ENCODE measurements around the gene CNOT8. TPM values are rescaled to one million over a fixed set of nuclear protein-coding genes. Genes with fewer than 3 reads are reported as not detected.

CNOT8 gene
- total and polyA plus RNA-seq, 2 of the 4 experiments (the other 2 are of a cell fraction): 41.4 to 49.1 TPM

DNA sequence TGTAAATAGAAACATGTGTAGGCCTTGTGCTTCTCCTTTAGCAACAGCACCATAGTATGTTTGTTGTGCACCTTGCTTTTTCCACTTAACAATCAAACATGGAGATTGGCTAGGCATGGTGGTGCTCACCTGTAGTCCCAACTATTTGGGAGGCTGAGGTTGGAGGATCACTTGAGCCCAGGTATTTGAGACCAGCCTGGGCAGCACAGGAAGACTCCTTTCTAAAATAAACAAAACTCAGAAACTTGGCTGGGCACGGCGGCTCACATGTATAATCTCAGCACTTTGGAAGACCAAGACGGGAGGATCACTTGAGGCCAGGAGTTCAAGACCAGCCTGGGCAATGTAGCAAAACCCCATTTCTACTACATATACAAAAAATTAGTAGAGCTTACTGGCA lies 7.1 kb upstream of the CNOT8 start:
- Histone ChIP-seq H4K5ac (ENCODE audit: low read depth, low read length) (peak overlapping the region; percentile 81), H3K36me3 (ENCODE audit: control insufficient read depth, insufficient read depth, low read length) (no peaks in the 10 kb centered on the region), H3K27ac (ENCODE audit: insufficient read depth, low read length) (peak overlapping the region; percentile 45; the same call in 1 of the 2 replicates), H3K9me3 (ENCODE audit: control insufficient read depth, insufficient read depth, low read length) (no peaks in the 10 kb centered on the region), H2BK5ac (ENCODE audit: low read depth, low read length, poor library complexity, severe bottlenecking) (no peak overlapping the region), H3K23ac (ENCODE audit: low read depth, low read length) (no peak overlapping the region), H4K8ac (ENCODE audit: low read depth in 2 of 2, low read length in 2 of 2) (peak overlapping the region; percentile 75 to 76; a peak in 3 of 4 replicates), H2AK5ac (ENCODE audit: low read depth, low read length) (peak overlapping the region; percentile 21; the same call in 1 of the 2 replicates), H3K4me1 (ENCODE audit: control insufficient read depth, insufficient read depth, low read length) (peaks cover 4% of the 10 kb centered on the region), H2BK120ac (ENCODE audit: low read depth, low read length) (peak overlapping the region; percentile 5; the same call in 1 of the 2 replicates), H2BK20ac (ENCODE audit: low read depth, low read length) (no peak overlapping the region; the same call in 1 of the 2 replicates), H3K27me3 (ENCODE audit: control insufficient read depth, insufficient read depth, low read length) (no peaks in the 10 kb centered on the region), H4K91ac (ENCODE audit: insufficient read depth, low read depth, low read length) (no peak overlapping the region), H3K18ac (ENCODE audit: low read depth, low read length) (peak overlapping the region; percentile 34; the same call in 1 of the 2 replicates), H3K9ac (ENCODE audit: low read depth, low read length) (no peak overlapping the region), H3K14ac (replicated peaks; ENCODE audit: low read depth, low read length) (0 out of 2 replicates have a peak overlapping the region, but pooled peaks have one; percentile 18), H3K79me1 (ENCODE audit: low read depth in 1 of 2, low read length in 2 of 2) (no peaks in the 10 kb centered on the region), H4K20me1 (ENCODE audit: insufficient read depth, low read length) (no peaks in the 10 kb centered on the region), H3K4me3 (ENCODE audit: insufficient read depth, low read depth, low read length) (no peak overlapping the region), H3K4ac (ENCODE audit: low read depth, low read length) (peak overlapping the region; percentile 58; the same call in 1 of the 2 replicates), H2AFZ (replicated peaks; ENCODE audit: low read length, poor library complexity) (no peak overlapping the region), H2AK9ac (replicated peaks; ENCODE audit: low read depth, low read length, poor library complexity) (no peak overlapping the region), H3K56ac (ENCODE audit: extremely low read depth, insufficient read depth, low read length) (no peak overlapping the region), H3K4me2 (ENCODE audit: low read depth, low read length) (no peak overlapping the region), H2BK15ac (ENCODE audit: low read depth, low read length) (no peak overlapping the region), H3K9me1 (ENCODE audit: insufficient read depth, low read length) (peaks cover 3% of the 10 kb centered on the region)
- WGBS, 2 experiments (ENCODE audit: extremely low coverage in 2 of 2, insufficient read length in 1 of 2): no CpG with 5 or more reads among the region's 3 CpGs
- POLR2A ChIA-PET (ENCODE audit: unreplicated experiment): no interaction called here
- DNase-seq: no peak
- dilution Hi-C loops (cut with HindIII; ENCODE audit: low sequenced_read_pairs, unreplicated experiment): no loop called here
- in situ Hi-C loops (cut with MboI; ENCODE audit: low sequenced_read_pairs): no loop called here
- TF ChIP-seq POLR2A (IDR thresholded peaks at IDR 0.05; ENCODE audit: low read depth, low read length) (no peak), MXI1 (IDR thresholded peaks at IDR 0.05; ENCODE audit: borderline replicate concordance, low read depth, low read length) (no peak), NFE2L2 (IDR thresholded peaks at IDR 0.05; ENCODE audit: low read depth, low read length) (no peak), RCOR1 (IDR thresholded peaks at IDR 0.05; ENCODE audit: insufficient replicate concordance, low read length) (no peak), FOS (IDR thresholded peaks at IDR 0.05; ENCODE audit: low read depth, low read length) (no peak), MAFK (IDR thresholded peaks at IDR 0.05; ENCODE audit: low read depth, low read length) (no peak), RAD21 (IDR thresholded peaks at IDR 0.05; ENCODE audit: low read length) (no peak), RFX5 (IDR thresholded peaks at IDR 0.05; ENCODE audit: low read depth, low read length) (no peak), CHD1 (IDR thresholded peaks at IDR 0.05; ENCODE audit: low read depth, low read length) (no peak), BHLHE40 (IDR thresholded peaks at IDR 0.05; ENCODE audit: low read depth, low read length) (no peak), SMC3 (IDR thresholded peaks at IDR 0.05; ENCODE audit: low read depth, low read length) (no peak), MAZ (IDR thresholded peaks at IDR 0.05; ENCODE audit: borderline replicate concordance, low read depth, low read length) (no peak), CEBPB (IDR thresholded peaks at IDR 0.05; ENCODE audit: low read depth, low read length) (no peak)
- TF ChIP-seq, protein P1, sequence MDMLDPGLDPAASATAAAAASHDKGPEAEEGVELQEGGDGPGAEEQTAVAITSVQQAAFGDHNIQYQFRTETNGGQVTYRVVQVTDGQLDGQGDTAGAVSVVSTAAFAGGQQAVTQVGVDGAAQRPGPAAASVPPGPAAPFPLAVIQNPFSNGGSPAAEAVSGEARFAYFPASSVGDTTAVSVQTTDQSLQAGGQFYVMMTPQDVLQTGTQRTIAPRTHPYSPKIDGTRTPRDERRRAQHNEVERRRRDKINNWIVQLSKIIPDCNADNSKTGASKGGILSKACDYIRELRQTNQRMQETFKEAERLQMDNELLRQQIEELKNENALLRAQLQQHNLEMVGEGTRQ (IDR thresholded peaks at IDR 0.05; ENCODE audit: low read depth, low read length): no peak
- TF ChIP-seq, protein P2, sequence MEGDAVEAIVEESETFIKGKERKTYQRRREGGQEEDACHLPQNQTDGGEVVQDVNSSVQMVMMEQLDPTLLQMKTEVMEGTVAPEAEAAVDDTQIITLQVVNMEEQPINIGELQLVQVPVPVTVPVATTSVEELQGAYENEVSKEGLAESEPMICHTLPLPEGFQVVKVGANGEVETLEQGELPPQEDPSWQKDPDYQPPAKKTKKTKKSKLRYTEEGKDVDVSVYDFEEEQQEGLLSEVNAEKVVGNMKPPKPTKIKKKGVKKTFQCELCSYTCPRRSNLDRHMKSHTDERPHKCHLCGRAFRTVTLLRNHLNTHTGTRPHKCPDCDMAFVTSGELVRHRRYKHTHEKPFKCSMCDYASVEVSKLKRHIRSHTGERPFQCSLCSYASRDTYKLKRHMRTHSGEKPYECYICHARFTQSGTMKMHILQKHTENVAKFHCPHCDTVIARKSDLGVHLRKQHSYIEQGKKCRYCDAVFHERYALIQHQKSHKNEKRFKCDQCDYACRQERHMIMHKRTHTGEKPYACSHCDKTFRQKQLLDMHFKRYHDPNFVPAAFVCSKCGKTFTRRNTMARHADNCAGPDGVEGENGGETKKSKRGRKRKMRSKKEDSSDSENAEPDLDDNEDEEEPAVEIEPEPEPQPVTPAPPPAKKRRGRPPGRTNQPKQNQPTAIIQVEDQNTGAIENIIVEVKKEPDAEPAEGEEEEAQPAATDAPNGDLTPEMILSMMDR (conservative IDR thresholded peaks at IDR 0.05; ENCODE audit: low read depth, low read length): no peak
- TF ChIP-seq, protein P3, sequence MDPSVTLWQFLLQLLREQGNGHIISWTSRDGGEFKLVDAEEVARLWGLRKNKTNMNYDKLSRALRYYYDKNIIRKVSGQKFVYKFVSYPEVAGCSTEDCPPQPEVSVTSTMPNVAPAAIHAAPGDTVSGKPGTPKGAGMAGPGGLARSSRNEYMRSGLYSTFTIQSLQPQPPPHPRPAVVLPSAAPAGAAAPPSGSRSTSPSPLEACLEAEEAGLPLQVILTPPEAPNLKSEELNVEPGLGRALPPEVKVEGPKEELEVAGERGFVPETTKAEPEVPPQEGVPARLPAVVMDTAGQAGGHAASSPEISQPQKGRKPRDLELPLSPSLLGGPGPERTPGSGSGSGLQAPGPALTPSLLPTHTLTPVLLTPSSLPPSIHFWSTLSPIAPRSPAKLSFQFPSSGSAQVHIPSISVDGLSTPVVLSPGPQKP (IDR thresholded peaks at IDR 0.05; ENCODE audit: borderline replicate concordance, low read depth, low read length): no peak
- intact Hi-C loops (cut with micrococcal nuclease): no loop called here
- ATAC-seq (ENCODE audit: low read depth): no peak
- BruUV-seq (replicated peaks): no TSS peak
- CTCF ChIA-PET: no interaction called here

Measured in IMR-90 (cell line).